GM21619 (cell line): ENCODE data around the gene AGMO.

Experiments
- ATAC-seq: cut with Tn5 transposase; IDR thresholded peaks from one replicate; pipeline ENCODE4 v1.9.1; 2021; ENCODE audit not compliant: unreplicated experiment

AGMO gene

DNA sequence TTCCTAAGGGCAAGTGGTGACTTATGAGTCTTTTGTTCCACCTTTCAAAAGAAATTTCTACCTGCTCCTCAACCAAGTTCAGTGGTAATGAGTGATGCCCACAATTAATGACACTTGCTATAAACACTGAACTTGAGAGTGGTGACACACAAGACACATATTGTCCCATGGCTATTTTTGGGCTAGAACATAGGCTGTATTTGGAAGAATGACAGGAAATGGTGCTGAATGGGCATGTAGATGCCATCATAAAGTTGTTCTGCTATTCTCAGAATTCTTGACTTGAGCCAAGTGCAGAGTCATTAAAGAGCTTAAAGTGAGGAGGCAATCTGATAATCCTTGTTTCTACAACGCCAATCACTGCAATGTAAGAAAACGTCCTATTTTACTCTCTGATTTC lies 313.3 kb downstream of the AGMO start:
- ATAC-seq, result no peak

DNA sequence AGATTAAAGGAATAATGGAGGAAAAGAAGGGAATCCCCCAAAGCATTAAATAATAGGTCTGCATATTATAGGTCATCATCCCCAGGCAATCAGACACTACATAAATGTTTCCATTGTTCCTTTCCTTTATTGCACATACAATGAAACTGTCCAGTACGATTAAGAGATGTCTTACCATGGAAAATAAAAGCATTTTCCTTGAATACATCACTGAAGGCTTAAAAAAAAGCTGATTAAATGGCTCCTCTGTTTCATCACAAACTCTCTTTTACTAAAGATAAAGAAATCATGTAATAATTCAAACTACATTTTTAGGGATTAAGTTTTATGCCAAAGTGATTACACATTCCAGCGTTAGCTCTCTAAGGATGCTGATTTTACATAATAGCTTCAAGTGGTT lies 316.0 kb downstream of the AGMO start:
- ATAC-seq, result no peak

DNA sequence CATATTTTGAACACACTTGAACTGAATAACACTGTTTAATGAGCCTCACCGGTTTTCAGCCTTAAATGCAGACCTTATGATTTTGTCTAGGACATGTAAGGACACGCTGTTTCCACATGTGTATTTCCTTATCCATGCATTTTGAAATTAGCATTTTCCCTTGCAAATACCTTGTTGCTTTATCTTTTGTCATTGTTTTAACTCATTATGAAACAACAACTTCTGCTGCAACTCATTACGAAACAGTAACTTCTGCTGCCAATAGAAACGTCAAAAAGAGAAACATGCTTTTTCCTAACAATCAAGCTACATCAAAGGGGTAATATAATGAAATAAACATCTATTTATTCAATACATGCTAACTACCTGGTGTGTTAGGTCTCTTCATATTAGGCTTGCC lies 322.0 kb downstream of the AGMO start:
- no peak for ATAC-seq

DNA sequence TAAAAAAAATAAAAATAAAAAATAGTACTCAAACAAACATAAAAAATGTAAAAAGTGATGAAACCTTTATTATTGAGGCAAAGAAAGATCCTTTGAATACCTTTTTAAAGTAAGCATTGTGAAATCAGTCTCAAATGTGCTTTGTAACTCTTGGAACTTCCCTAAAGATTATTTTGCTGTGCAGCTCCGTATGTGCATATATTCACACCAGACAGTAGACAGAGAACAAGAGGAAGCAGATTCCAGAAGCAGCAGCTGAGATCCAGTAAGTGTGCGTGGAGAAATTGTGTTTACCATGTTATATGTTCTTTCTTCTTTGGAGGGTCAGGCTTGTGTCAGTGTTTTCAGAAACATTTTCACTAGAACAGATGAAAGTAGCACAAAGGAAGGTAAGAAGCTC lies 324.9 kb downstream of the AGMO start:
- no peak for ATAC-seq

DNA sequence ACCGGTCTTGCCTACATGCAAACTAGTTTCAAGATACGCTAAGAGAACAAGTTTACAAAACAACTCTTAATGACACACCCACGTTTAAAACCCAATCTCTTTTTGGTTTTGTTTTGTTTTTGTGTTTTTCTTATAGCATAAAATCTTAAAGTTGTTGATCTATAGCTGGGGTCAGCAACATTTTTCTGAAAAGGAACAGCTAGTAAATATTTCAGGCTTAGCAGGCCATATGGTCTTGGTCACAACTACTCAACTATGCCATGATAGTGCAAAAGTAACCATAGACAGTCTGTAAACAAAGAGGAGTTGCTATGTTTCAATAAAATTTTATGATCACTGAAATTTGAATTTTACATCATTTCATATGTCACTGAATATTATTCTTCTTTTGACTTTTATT lies 327.4 kb downstream of the AGMO start:
- no peak for ATAC-seq

DNA sequence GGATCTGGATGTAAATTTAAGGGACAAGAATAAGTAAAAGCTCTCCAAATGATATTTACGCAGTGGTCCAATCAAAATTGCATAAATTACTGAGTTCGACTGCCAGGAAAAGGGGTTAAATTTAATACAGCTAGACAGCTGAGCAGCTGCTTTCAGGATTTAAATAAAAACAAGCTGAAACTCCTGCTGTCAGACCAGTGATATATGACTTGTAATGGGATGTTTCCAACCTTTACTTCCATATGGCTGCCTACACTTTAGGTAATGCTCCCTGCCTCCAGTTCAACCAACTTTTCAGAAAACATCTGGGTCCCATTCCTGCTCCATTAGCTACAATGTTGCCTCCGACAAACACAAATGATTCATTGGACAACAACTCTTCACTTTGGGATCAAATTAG lies 333.0 kb downstream of the AGMO start:
- no peak for ATAC-seq

DNA sequence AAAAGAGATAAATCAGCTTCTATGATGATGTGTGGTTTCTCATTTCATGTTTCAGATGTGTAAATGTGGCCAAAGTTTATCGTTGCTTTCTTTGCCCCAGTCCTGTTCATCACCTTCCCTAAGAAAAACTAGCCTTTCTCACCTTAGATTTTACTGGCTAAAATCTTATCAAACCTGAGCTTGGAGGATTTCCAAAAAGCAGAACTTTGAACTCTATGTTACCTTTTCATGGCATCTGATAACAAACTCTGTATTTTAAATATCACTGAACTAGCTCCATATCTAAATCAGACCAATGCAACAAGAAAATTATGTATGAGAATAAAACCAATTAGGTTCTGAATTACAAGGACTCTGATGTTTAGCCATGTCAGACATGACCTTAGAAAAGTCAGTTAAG lies 335.8 kb downstream of the AGMO start:
- no peak for ATAC-seq

DNA sequence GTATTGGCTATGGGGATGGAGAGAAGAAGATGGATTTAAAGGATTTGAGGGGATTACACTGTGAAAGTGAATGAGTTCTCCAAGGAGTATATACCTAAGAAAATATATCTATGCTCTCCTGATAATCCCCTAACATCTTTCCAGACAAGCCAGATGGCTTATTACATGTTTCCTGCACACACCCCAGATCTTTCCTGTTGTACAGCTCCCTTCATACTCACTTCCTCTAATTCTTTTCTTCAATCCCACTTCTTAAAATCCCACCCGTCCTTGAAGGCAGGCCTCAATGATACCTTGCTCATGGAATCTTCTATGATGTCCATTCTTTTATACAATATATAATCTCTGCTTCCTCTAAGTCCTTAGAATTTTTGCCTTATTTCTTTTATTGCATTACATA lies 342.1 kb downstream of the AGMO start:
- no peak for ATAC-seq

DNA sequence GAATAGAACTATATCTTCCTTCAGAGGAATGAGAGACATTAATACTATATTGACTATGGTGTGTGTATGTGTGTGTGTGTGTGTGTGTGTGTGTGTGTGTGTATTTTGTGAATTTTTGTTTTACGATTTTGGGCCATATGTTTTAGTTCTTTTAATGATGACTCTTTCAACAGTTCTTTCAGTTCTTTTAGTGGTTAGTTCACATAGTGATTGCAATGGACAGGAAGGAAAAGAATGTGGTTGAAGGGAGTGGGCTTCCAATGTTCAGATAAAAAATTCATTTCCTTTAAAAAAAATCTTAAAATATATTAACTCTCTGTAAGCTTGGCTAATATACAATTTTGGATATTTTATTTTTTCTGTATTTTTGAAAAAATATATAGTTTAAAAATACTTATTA lies 343.6 kb downstream of the AGMO start:
- no peak for ATAC-seq

DNA sequence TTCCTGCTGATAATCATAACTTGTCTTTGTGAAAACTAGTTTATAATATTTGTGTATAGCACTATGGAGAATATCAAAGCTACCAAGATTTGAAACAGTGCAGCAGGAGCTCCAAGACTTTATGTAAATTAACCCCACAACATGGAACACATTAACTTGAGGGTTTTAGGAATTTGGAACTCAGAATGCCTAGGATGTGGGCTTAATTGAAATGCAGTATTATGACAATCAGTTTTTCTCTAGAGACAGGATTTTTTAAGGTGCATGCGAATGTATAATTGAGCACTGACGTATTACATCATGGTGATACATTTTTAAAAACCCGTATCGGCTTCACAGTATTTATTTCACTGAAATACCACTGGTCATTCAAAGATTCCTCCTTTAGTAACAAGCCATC lies 346.2 kb downstream of the AGMO start:
- ATAC-seq, result no peak

DNA sequence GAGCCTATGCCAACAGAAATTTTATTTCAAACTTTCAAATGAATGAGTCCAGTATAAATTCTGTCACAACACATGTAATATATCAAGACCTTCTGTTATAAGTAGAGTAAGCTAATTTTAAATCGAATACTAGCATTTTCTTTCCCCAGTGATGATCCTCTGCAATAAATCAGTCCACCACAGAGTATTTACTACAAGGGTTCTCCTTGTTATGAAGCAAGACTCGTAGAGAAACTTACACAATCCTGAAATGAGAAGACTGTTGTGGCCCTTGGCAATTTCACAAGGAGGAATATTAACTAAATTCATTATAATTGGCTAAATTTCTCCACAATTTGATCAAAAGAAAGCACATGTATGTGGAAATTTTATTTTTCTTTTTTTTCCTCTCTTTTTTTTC lies 346.8 kb downstream of the AGMO start:
- ATAC-seq, result no peak

DNA sequence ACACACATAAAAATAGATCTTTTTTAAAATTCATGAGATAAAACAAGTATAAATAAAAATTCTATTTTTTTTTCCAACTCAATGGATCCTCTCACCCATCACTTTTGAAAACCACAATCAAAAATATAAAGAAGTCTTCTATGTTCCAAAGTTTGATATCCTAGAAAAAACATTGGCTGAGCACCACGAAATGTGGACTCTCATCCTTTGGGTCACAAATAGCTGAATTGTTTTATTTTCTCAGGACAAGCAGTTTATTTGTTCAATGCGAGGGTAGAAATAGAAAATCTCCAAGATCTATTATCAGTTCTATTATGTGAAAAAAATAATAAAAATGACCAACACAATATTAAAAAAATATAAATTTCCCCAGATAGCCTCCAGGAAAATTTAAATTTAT lies 348.7 kb downstream of the AGMO start:
- no peak for ATAC-seq

DNA sequence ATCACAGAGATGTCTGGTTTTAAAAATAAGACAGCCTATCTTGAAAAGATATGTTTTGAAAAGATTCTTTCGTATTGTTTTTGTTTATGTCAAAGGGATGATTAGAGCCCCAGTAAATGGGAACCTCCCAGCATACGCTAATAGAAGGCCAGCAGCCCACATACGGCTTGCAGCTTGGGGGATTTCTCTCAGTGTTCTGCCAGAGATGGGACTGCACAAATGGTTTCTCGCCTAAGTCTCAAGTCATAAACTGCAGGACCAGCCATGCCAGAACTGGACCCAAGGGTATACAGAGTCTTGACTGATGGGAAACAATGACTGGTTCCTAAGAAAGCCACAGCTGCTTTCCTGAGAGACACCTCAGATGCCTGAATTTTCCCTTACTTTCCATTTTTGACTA lies 352.4 kb downstream of the AGMO start:
- ATAC-seq, result no peak

DNA sequence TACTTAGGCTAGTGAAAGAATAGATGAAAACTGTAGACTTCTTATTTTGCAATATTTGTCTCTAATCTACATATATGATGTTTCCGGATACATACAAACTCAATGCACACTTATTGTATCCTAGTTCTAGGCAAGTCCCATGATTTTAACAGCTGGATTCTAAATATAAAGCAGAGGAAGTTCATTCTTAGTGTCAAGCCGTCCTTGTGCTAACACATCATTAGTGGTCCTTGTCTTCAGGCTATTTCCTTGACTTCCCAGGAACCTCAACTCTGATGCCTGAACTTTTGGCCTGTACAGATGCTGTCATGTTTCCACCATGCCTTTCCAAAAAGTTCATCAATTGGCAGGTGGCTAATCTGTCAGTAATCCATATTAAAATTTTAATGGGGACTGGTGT lies 357.4 kb downstream of the AGMO start:
- ATAC-seq, result no peak

DNA sequence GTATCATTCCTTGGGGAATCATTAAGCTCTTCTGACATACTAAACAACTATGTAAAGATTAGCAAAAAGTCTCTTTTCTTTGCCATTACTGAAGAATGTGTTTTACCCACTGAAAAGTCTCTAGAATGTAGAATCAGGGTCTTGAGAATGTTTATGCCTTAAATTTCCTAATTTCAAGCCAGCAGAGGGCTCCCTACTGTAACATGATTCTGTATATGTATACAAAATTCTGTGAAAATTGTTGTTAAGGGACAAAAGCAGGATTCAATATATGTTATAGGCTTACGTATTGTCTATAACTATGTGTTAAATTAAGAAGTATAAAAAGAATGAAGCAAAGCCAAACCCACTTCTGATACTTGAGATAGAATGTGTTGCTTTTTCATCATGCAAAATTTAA lies 362.3 kb downstream of the AGMO start:
- no peak for ATAC-seq

DNA sequence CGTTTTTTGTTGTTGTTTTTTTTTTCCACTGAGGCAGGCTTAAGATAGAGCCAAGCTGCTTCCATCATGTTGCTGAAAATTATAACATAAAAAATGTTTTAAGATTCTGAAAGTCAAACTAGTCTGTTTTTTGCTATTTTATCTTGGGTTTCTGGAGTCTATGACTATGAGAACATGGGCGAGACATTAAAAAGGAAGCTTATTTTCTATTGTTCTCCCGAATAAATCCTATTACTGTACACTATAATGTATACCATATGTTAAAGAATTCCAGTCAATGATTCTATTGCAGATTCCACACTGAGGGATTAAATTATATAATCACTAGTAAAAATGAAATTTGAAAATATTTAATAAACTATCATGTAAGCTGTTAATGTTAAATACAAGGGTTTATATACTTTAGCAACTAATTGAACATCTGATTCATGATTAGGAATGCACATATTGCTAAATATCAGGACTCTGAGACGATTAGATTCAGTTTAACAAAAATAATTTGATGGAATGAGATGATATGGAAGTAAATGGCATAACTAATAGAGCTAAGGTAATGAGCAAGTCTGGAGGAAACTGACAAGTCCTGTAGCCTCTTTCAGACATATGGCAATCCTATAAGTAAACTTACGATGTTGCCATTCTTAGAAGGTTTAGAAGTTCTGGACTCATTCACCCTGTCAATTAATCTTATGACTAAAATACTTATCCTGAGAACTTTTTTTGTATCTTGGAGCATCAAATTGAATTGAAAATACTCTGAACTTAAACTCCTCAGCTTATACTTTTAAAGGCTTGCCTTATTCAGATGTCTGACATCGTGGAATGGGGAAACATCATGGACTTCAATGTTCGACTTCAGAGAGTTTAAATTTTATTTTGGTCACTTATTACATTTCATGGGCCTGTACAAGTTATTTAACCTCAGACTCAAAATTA lies 364.5 kb downstream of the AGMO start:
- ATAC-seq, result no peak

DNA sequence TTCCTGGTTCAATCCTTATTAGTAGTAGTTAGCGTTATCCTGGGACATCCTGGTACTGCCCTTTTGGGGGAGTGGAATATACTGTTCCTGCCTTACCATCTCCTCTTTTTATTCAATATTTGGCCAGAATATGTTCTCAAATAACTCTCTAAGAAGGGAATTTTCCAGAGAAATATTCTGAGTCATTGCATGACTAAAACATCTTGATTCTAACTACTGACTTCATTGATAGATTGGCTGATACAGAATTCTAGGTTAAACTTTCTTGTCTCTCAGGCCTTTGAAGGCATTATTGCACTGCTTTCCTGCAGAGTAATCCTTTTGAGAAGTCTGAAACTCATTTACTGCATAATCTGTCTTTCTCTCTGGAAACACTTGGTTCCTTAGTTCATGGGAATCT lies 383.8 kb downstream of the AGMO start:
- no peak for ATAC-seq

DNA sequence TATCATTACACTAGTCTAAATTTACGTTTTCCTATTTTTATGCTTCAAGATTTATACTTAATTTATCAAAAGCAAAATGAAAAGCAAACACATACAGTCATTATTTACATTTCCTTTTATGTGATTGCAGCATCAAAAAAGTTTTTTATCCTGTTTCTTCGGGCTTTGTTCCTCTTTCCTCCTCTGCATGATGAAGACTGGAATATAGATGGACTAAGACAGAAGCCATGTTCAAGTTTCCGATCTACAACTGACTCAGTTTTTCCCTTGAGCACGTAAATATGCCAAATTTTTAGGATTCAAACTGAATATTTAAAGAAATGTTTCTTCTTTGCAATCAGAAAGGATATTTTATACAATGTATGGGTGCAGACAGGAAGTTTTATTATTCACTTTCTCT lies 385.7 kb downstream of the AGMO start:
- no peak for ATAC-seq

DNA sequence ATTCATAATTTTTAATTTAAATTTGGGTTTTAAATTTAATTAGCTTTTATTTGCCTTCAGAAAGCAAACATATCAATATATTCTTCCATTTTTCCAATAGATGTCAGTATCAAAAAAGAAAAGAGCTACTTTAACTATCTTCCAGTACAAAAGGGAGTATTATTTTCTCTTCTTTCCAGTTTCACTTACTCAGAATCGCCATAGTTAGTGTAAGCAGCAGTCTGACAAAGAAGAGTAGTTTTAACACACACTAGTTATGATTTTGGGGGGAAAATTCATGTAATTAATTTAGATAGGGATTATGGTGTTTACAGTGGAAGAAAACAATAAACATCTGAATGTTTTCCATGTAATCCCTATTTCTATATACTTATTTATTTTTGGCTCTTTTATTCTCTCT lies 386.7 kb downstream of the AGMO start:
- ATAC-seq, result no peak

DNA sequence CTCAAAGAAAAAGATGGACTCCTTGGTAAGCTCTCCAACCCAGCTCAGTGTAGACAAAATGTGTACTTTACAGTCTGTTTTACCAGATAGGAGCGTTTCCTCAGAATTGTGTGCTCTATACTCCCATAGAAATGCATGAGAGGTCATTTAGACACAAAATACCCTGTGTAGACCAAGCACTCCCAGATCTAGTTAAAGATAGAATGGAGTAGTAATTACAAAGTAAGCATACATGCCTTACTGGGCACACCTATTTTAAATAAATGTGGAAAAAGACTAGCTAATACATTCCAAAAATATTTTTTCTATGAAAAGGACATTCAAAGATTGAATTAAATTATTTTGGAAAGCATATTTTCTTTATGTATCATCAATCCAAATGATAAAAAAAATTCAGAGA lies 387.3 kb downstream of the AGMO start:
- no peak for ATAC-seq

DNA sequence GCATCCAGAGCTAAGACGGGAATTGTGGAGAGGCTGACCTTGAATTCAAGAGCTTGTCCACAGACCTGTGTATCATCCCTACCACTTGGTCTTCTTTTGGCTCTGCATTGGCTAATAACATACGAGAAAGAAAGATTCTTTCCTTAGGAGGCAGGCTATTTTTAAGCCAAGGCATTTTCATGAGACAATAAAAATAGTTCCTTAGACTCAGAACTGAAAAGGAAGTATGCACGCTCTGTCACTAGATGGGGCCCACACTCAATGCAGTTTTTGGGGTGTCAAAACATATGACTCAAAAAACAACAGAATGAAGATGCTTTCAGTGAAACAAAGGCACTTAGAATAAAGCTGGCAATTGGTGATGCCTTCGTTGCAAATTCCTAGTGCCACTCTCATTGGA lies 393.3 kb downstream of the AGMO start:
- ATAC-seq, result no peak

DNA sequence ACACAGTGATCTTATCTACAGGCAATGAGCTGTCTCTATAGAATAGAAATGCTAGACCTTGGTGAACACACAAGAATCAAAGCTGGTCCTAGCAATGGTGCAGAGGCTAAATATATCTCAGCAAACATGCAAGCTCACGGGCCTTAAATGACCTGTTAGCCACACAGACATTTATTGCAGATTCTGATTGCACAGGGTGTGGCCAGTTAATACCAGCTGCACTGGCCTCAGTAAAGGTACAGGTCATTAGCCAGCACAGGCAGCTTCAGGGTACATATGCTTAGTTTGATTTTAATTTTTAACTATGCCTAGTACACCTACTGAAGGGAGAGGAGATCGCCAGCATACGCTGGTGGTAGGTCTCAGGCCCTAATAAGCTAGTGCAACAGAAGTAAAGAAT lies 393.9 kb downstream of the AGMO start:
- ATAC-seq, result no peak

DNA sequence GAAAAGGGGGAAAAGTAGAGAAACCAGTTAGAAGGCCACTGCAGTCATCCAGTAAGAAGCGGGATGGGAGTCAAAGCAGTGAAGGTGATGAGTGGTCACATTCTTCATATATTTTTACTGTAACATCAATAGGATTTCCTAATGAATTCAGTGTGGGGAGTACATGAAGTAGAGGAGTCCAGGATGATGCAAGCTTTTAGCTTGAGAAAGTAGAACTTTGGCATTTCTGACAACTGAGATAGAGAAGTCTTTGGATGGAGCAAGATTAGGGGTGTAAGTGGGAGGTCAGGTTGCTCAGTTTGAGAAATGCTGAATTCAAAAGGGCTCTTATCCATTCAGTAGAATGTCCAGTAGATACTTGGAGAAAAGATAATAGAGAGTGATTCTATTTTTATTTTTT lies 395.2 kb downstream of the AGMO start:
- ATAC-seq, result no peak
